HG03460 (cell line): ENCODE measurements around the gene KCNH1.
"Not testable (repeated sequence)": the region's sequence is repeated elsewhere in the genome, so short reads cannot be mapped to it uniquely, and the experiment has no call there.

ENCODE experiments used
- ATAC-seq: cut with Tn5 transposase; IDR thresholded peaks from one replicate; pipeline ENCODE4 v1.9.1; 2021; ENCODE audit not compliant: unreplicated experiment

The KCNH1 gene

DNA sequence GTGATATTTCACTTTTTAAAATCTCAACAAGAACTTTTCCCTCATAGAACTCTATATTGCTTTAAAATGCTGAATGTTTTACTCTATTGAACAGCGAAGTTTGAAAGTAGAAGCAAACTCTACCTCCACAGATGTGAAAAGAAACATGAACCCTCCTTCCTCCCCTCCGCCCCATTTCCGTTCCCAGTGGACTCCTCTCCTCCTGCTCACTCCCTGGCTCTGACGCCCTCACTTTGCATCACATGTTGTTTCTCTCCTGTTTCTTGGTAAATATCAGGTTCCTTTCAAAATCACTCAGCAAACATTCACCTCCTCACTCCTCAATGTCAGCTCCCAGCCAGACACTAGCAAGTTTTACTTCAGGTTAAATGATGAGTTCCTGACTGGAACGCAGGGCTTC, 34.6 kb downstream of the KCNH1 start:
- no peak for ATAC-seq

DNA sequence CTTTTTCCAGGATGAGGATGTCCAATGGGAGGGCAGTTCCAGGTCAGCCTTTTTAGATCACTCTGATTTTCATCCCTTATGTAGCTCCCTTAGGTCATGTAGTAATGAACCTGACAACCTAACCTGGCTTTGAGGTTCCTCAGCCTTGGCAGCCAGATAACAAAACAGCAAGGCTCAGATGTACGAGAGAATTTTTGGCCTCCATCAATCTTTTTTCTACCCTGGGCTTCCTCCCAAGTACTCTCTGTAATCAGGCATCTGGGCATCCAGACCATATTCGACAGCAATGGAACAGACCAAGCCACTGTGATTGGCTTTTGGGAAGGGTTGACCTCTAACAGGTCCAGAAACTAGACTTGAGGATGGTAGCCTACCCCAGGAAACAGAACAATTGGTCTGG, 38.6 kb downstream of the KCNH1 start:
- no peak for ATAC-seq

DNA sequence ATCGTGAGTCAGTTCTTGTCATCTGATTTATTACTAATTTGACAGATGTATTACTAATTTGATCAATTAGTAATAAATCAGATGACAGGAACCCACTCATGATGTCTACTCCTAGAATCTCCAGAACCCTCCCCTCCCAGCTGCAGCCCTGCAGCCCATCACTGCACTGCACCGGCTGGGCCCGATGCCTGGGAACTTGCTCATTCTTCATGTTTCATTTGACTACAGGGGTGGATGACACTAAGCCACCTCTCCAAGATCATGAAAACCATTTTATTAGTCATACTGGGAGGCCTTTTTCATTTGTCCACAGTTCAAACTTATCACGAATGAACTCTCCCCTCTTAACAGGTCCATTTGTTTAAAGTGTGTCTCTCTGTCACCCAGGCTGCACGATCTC, 41.0 kb downstream of the KCNH1 start:
- ATAC-seq, result no peak

DNA sequence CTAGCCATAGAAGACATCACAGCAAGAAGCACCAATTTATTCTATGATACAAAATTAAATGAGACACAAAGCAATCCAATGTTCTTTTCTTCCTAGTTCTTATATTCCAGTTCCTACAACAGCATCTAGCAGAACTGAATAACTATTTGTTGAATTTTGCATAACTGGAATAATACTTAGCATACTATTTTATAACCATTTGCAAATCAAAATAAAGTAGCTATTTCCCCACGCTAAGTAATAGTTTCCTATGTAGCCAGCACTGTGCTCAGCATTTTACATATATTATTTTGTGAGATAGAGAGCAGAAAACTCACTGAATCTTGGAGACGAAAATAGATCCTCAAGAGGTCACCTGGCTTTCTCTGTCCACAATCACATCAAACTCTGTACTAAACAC, 42.1 kb downstream of the KCNH1 start:
- ATAC-seq, result no peak

DNA sequence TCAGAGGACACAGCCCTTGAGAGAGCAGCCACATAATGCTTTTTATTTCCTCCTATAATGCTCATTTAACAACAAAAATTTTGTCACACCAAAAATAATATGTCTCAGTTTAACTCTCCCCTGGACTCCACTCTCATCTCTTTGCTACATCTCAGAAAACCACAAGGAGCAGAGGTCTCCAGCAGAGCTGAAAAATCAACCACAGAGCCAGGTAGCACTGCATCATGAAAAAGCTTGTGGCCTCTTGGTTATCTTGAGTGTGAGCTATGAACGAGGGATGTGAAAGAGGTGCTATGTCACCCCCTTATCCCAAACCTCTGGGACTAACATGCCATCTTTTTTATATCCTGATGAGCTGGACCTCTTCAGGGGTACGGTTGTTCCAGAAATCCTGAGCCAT, 44.4 kb downstream of the KCNH1 start:
- no peak for ATAC-seq

DNA sequence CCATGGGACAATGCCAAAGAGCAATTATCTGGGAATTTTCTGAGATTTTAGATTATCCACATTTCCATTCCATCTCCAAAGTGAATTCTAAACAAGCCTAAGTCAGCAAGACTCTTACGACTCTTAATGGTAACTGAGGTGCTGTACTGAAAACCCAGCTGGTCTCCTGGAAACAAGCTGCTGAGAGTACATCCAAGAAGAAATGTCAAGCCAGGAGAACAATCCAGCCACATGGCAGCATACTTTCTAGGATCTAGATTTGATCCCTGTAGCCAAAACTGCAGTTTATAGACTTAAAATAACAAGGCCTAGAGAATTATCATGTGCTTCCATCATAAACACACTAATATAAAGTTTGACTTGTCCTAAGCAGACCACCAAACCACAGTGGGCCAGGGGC, 45.8 kb downstream of the KCNH1 start:
- no peak for ATAC-seq

DNA sequence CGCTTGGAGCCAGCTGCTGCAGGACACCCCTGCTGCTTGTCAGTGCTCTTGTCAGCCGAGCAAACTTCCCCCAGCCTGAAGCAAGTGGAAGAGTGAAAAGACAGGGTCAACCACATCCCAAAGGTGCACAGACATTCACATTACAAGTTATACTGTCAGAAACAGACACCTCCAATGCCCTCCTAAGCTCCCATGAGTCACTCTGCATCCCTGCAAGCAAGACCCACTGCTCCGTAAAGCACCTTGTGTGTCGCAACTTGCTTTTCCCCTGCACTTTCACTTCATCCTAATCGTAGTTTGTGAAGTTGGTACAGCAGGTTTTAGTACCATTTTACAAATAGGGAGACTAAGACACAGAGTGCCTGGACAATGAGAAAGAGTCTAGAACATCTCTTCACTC, 51.1 kb downstream of the KCNH1 start:
- no peak for ATAC-seq

DNA sequence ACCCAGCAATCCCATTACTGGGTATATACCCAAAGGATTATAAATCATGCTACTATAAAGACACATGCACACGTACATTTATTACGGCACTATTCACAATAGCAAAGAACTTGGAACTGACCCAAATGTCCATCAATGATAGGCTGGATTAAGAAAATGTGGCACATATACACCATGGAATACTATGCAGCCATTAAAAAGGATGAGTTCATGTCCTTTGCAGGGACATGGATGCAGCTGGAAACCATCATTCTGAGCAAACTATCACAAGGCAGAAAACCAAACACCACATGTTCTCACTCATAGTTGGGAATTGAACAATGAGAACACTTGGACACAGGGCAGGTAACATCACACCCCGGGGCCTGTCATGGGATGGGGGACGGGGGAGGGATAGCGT, 52.5 kb downstream of the KCNH1 start:
- ATAC-seq, result not testable (repeated sequence)

DNA sequence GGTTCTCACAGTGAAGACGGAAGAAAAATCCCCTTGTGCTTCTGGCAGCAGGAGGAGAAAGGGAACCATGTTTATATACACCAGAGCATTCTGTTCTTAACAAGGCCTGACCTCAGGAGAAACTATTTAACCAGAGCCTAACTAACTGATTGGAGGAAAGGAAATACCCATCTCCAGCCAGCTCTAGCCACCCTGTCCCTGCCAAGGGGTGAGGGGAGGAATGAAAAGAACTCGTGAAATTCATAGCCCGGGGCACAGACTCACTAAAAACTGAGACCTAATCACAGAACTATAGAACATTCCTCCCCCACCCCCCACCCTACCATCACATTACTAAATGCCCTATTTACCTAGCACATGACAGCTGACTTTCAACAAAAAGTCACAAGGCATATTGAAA, 65.0 kb downstream of the KCNH1 start:
- no peak for ATAC-seq

DNA sequence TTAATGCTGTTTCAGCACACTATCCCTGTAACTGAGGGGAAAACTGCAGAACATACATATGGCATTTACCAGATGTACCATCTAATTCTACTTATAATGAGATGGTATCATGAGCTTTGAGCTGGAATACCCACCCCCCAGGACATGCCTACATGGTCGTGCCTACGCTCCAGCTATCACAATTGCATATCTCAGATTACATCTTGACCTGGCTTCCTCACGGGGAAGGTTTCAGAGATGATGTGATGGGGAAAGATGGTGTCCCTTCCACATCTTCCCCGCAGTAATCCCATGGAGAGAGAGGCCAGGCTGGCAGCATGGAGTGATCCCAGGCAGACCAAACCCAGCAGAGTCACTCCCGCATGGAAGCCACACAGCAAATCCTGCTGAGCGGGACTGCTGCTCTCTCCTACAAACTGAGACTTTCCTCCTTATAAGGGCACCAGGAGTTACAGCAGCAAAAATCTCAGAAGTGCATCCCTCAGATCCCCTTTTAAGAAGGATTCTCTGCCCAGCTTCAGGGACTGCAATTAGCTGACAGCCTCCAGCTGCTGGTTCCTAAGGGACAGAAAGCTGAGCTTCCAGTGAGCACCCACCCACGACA, 67.1 kb downstream of the KCNH1 start:
- ATAC-seq, result no peak

DNA sequence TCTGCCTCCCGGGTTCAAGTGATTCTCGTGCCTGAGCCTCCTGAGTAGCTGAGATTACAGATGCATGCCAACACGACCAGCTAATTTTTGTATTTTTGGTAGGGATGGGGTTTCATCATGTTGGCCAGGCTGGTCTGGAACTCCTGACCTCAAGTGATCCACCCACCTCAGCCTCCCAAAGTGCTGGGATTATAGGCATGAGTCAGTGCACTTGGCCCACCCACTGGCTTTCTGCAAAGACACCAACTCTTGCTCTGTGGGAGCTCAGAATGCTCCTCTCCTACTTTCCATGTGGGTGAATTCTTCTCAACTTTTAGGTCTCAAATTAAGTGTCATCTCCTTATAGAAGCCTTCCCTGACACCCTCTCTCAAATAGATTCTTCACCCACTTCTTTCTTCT, 92.1 kb downstream of the KCNH1 start:
- ATAC-seq, result not testable (repeated sequence)

DNA sequence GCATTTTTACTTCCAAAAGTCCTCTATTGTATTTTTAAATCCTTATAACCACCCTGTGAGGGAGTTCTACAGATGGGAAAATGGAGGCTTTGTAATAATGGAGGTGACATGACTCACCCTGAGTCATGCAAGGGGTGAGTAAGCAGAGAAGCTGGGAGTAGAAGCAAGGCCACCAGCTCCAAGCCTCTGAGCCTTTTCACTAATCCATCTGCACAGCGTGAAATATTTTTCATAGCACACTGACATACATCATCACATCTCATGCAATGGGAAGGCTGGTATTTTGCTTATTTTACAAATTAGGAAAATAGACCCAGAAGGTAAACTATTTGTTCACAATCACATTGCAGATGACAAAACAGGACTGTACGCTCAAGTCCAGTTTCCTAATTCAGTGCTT, 96.9 kb downstream of the KCNH1 start:
- ATAC-seq, result no peak

DNA sequence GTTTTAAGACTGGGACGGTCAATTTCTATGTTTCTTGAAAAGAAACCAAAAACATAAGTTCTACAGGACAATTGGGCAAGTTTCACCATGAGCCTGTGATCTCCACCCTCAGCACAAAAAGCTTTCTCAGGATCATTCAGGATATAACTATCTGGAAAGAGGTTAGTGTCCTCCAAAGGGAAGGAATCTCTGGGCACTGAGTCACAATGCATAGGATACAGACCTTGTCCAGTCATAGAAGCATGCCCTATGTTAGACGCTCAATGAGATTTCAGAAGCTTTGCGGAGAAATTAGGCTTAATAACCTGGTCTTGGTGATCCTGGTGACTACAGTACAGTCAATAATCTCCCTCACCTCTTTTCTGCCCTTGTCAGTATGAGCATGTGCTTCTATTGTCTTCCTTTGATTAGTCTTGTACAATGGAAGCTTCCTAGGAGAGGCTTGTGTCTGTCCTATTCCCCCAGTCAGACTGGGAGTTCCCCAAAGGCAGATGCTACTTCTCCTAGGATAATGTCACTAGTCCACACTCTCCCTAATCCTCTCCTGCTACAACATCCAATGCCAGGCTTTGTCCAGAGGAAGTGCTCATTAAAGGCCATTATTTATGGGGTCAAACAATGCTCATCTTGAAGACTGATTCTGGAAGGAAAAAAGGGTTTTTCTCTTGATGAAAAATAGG, 97.4 kb downstream of the KCNH1 start:
- no peak for ATAC-seq

DNA sequence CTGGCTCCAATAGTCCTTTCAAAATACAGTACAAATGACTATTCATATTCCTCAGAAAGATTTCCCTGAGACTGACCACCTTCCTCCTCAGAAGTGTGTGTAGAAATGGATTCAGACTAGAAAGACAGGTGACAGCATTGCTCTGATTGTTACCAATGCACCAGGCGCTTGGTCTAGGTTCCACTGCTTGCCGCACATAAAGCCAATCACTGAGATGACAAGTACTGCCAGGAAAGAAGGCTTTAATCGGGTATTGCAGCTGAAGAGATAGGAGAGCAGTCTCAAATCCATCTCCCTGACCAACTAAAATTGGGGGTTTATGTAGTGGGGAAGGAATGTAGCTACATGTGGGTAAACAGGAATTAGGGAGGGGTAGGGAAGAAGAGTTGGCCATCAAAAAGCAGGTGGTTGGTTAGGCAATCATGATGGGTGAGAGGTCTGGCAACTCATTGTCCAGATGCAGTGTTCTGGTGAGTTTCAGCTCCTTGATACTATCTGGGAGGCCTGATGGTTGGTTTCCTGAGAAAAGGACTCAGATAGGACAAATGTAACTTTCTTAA, 98.0 kb downstream of the KCNH1 start:
- no peak for ATAC-seq

DNA sequence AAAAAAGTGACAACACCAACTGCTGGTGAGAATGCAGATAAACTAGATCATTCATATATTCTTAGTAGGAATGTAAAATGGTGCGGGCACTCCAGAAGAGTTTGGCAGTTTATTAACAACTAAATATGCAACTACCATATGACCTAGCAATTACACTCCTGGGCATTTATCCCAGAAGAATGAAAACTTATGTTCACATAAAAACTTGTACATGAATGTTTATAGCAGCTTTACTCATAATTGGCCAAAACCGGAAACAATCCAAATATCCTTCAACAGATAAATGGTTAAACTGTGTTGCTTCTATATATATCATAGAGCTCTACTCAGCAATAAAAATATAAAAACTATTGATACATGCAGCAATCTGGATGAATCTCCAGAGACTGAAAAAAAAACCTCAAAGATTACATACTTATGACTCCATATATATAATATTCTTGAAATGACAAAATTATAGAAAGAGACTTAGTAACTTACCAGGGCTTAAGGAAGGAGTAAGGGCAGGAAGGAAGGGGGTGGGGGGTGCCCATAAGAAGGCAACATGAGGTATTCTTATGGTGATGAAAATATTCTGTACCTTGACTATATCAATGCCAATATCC, 99.9 kb downstream of the KCNH1 start:
- ATAC-seq, result no peak

DNA sequence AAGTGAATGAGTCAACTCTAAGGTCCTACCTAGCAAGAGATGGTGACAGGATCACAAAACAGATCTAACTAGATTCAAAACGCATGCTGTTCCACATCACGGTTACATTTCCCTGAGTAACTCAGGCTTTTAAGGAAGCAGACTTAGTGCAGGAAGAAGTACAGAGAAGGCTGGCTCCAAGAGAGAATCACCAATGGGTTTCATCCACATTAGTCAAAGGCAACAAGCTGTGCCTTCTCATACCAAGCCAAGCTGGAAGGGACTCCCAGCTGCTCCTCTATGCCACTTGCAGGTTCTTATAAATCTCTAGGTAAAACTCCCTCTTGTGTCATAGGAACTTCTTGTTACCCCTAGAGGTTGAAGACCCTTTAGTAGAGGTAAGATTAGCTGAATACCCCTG, 109.0 kb downstream of the KCNH1 start:
- ATAC-seq, result no peak

DNA sequence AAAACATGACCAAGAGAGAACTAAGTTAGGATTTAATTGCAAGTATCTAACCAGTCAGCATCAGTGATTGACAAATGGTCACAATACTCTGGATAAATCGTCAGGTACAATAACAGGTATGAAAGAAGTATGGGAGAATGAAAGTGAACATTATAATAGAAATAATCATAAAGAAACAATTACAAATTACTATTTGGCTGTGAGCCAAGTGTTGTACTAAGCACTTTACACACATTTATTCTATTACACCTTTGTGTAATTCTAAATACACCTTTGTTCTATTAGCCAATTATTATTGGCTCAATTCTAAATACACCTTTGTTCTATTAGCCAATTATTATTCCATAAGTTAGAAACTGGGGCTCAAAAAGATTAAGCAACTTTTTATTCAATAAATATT, 114.7 kb downstream of the KCNH1 start:
- no peak for ATAC-seq

DNA sequence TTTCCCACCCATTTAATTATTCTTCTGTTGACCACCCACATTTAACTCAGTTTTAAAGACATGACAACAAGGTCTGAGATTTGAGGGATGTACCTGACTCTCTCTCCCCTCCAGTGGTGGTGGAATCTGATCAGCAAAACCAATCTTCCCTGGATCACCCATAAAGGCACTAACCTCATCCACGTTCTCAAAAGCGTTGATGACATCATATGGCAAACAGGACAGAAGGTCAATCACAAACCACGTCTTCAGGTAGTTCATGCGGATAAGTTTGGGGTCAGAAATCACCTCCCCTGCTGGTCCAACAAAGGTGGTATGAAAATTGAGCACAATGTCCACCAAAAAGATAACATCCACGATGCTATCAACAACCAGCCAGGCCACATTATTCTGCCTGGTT, 115.3 kb downstream of the KCNH1 start:
- no peak for ATAC-seq

DNA sequence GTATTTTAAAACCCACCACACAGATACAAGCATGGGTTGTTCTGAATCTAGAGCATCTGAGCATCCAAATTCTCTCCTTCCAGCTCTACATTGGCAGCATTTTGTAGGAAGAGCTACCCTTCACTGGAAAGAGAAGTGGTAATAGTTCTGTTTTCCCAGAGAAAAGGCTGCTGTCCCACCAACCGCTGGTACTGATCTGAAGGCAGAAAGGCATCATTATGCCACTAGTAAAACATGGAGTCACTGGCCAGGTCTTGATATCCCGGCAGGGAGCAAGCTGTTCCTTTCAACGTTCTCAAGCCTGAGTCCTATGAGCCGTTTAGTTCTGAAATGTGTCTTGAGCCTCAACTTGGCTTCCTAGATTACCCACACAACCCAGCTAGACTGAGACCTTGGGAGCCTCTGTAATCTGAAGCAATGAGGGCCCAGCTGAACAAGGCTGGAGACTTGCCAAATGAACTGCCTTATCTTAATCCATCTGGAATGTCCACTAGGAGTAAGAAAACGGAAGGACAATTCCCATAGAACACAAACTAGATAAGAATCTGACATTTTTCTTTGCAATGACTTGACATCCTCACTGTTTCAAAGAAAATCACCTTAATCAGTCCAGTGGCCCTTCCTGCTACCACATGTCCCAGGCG, 116.8 kb downstream of the KCNH1 start:
- no peak for ATAC-seq

DNA sequence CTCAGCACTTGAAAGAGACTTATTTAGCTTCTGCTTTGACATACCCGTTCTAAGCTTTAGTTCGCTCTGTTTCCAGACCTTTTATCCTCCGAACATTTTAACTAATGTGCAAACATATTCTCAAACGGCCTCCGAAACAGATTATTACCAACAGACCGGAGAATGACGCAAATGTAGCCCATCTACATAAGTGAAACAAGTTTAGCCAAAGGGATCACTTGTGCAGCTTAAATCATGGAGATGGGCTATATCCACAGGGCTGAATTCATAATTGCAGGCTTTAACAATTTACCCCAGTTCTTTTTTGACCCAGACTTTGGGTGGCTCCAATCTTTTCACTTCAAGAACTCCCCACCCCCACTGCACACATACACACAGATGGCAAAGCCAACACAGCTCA, 119.7 kb downstream of the KCNH1 start:
- no peak for ATAC-seq

DNA sequence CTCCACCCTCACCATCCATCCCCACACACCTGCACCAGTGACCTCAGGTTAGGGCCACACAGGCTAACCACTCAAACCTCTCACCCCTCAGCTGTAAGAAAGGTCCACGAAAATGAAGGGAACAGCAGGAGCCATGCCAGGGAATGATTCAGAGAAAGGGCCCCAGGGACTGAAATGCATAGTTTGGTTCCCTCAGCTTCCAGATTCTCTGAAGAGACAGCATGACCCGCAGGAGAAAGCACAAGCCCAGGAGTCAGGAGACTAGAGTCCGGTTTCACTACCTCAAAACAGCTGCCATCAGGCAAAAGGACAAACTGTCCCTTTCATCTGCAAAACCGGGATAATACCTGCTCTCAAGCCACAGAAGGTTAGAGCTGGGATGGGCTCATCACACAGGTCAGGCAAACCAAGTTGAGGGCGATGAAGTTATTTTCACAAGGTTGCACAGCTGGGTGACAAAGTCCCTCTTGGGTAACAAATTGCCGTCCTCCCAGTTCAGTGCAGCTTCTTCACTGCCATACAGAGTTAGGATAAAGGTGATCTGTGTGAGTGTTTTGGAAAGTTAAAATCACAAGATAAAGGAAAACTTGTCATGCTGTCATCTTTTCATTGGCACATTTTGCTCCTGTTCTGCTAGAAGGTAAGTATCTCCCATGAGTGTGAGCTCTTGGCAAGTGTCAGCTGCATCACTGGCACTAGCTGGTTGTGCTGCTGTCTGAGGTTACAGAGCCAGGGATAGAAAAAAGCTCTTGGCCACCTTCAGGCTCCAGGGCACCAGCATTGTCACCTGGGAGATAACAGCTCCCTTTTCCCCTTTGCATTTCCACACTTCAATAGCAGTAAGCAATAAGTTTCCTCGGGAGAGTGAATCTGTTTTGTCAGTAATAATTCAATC, 120.4 kb downstream of the KCNH1 start:
- ATAC-seq, result no peak
